K562 (cell line): Measurements from ENCODE around the gene TLE4. TPM values are rescaled to one million over a fixed set of nuclear protein-coding genes. Genes with fewer than 3 reads are reported as not detected.
A peak's percentile ranks its signal among the peaks of the same experiment; 100 is the strongest.

Experiments
- ARID1B ChIP-seq: fragments of 450-650 bp; IDR thresholded peaks from 2 replicates; pipeline ENCODE4 v1.6.1; 2016; ENCODE audit warnings: antibody characterized with exemption, mild to moderate bottlenecking, inconsistent platforms
- BRD9 ChIP-seq: fragments of 450-650 bp; IDR thresholded peaks from 2 replicates; pipeline ENCODE4 v1.6.1; 2018; ENCODE audit warnings: low read depth; ENCODE audit not compliant: partially characterized antibody
- KLF10 ChIP-seq: fragments of 250-450 bp; sonication (Bioruptor Pico); IDR thresholded peaks from 2 replicates; pipeline ENCODE4 v1.6.1; 2021; ENCODE audit warnings: matching md5 sums
- NELFE ChIP-seq: IDR thresholded peaks from 2 replicates; pipeline ENCODE4 v1.6.1; 2011; ENCODE audit warnings: mild to moderate bottlenecking; ENCODE audit not compliant: insufficient read depth, insufficient read length
- NFE2L1 ChIP-seq: fragments of 450-650 bp; IDR thresholded peaks from 2 replicates; pipeline ENCODE4 v1.6.1; 2016; ENCODE audit warnings: missing genetic modification characterization, low read depth, mild to moderate bottlenecking, missing compliant biosample characterization, moderate library complexity, borderline replicate concordance
- POLR2H ChIP-seq: IDR thresholded peaks from 2 replicates; pipeline ENCODE4 v1.6.1; 2016; ENCODE audit warnings: missing genetic modification characterization, low read depth, mild to moderate bottlenecking, control low read depth, missing compliant biosample characterization, moderate library complexity
- SAFB2 ChIP-seq: fragments of 200-400 bp; formaldehyde crosslinking; IDR thresholded peaks from 2 replicates; pipeline ENCODE4 v1.6.1; 2018; ENCODE audit warnings: borderline replicate concordance, low read length, low read depth, moderate library complexity; ENCODE audit not compliant: severe bottlenecking
- SP2 ChIP-seq: IDR thresholded peaks from 2 replicates; pipeline ENCODE4 v1.6.1; 2011; ENCODE audit warnings: mild to moderate bottlenecking, low read depth, low read length, moderate library complexity; ENCODE audit not compliant: poor library complexity, severe bottlenecking; ENCODE audit errors: extremely low read depth
- TFAP4 ChIP-seq: sonication (generic); formaldehyde crosslinking; IDR thresholded peaks from 2 replicates; pipeline ENCODE4 v1.8.0; 2022; ENCODE audit warnings: missing genetic modification reagents, mild to moderate bottlenecking, moderate library complexity, borderline replicate concordance
- ZEB2 ChIP-seq: fragments of 450-650 bp; IDR thresholded peaks from 2 replicates; pipeline ENCODE4 v1.6.1; 2016
- ZFP30 ChIP-seq: fragments of 250-450 bp; sonication (Bioruptor Pico); IDR thresholded peaks from 2 replicates; pipeline ENCODE4 v1.8.0; 2022; ENCODE audit warnings: moderate library complexity, mild to moderate bottlenecking, inconsistent platforms, borderline replicate concordance
- ZKSCAN3 ChIP-seq: fragments of 250-450 bp; sonication (Bioruptor Pico); IDR thresholded peaks from 2 replicates; pipeline ENCODE4 v1.4.0; 2020
- ZNF431 ChIP-seq: sonication (generic); formaldehyde crosslinking; IDR thresholded peaks from 2 replicates; pipeline ENCODE4 v1.8.0; 2022; ENCODE audit warnings: mild to moderate bottlenecking, missing genetic modification reagents
- ZNF639 ChIP-seq, 2 experiments: fragments of 200-800 bp in 1 of 2; sonication (Bioruptor generic) in 1 of 2; sonication (generic) in 1 of 2; formaldehyde crosslinking in 1 of 2; IDR thresholded peaks in 1 of 2; conservative IDR thresholded peaks in 1 of 2; 2 replicates each; pipeline versions ENCODE4 v1.5.0 to v1.6.1; 2016 to 2020; ENCODE audit warnings: missing compliant biosample characterization in 1 of 2, missing genetic modification characterization in 1 of 2, missing genetic modification reagents in 1 of 2
- ZNF780A ChIP-seq: fragments of 250-450 bp; sonication (Bioruptor Pico); IDR thresholded peaks from 2 replicates; pipeline ENCODE4 v1.5.0; 2021; ENCODE audit warnings: mild to moderate bottlenecking
- polyA plus RNA-seq, 8 experiments: library from polyadenylated mRNA; depleted of rRNA in 4 of 8; stranded (reverse) in 5 of 8; unstranded in 3 of 8; fragments of >200 nt; fragmentation: Nextera tagmentation in 2 of 8; fragmentation: Illumina TruSeq in 1 of 8; extraction: Ambion mirVana in 2 of 8; extraction: Trizol in 1 of 8; gene quantifications; 2 replicates each; pipeline versions ENCODE4 v1.2.1 to v1.2.3, GENCODE V29; 2011 to 2014; ENCODE audit warnings: inconsistent platforms in 1 of 8, missing spikeins in 1 of 8
- total RNA-seq, 7 experiments: library from RNA; depleted of rRNA in 6 of 7; stranded (reverse); fragments of >200 nt in 6 of 7; fragmentation: Illumina TruSeq in 2 of 7; extraction: Trizol in 2 of 7; gene quantifications; 2 replicates each; pipeline versions ENCODE4 v1.2.1 to v1.2.3, GENCODE V29; 2011 to 2021; ENCODE audit warnings: low replicate concordance in 1 of 7
- TF ChIP-seq, protein P1 (sequence below): fragments of 200-800 bp; sonication (Bioruptor generic); IDR thresholded peaks from 2 replicates; pipeline ENCODE4 v1.6.1; 2017; ENCODE audit warnings: missing genetic modification characterization, missing compliant biosample characterization
- TF ChIP-seq, protein P2 (sequence below): sonication (generic); formaldehyde crosslinking; IDR thresholded peaks from 2 replicates; pipeline ENCODE4 v1.8.0; 2023; ENCODE audit warnings: missing genetic modification reagents, mild to moderate bottlenecking, borderline replicate concordance

The TLE4 gene
- total and polyA plus RNA-seq, 9 of the 15 experiments (the other 6 are each of a cell fraction or from before 2014, with no cell fraction given), result 1.1 to 8.8 (median 5.7) TPM

DNA sequence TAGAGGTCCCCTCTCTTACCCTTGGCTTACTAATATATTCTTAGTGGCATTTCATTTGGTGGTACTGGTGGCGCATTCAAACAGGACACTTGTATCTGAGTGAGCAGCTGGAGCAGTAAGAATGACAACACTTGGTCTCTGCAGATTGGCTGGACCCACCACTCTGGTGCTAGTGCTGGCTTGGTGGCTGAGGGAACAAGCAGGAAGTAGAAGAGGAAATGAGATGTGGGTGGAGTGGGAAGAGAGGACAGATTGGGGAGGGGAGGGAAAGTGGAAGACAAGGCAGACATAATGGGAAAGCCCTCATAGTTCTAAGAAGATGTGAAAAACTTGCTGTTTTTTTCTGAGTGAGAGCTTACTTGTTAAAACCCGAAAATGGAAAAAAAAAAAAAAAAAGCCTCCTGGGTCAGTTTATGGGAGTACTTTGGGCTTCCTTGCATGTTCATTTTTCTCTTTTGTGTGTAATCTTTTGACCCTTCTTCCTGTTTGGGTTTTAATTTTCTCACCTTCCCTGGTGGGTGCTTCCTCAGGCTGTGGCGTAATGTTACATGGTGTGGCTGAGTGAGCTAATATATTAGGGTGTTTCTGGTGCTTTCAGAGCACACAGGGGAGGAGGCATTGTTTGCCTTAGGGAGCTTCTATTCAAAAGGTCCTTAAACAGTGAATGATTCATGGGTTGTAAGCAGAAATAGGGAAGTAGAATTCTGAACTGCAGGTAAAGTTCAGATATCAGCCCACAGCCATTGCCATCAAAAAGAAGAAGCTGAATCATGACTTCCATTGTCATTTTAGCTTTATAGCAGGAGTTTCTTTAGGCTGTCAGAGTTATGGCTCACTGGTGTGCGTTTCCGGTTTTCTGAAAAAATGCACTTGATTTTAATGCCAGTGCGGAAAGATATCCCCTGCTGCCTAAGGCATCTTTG, 52.3 kb downstream of the TLE4 start (continued):
- TF ChIP-seq TFAP4 (peak; percentile 37; the same call in 1 of the 2 replicates), KLF10 (CRISPR knock-in tag) (no peak), NFE2L1 (tag) (no peak), ZNF780A (CRISPR knock-in tag) (no peak), ZNF639 (CRISPR knock-in tag; conservative IDR thresholded peaks at IDR 0.05 in 1 of 2, IDR thresholded peaks at IDR 0.05 in 1 of 2) (no peak), ZEB2 (peak; percentile 24; the same call in 1 of the 2 replicates), ZKSCAN3 (CRISPR knock-in tag) (no peak), ARID1B (0 out of 2 replicates have a peak, but pooled peaks have one; percentile 14), BRD9 (no peak), SAFB2 (no peak), NELFE (no peak), SP2 (no peak), ZFP30 (CRISPR knock-in tag) (no peak), ZNF431 (CRISPR knock-in tag) (no peak), POLR2H (no peak)
- TF ChIP-seq, protein P1, sequence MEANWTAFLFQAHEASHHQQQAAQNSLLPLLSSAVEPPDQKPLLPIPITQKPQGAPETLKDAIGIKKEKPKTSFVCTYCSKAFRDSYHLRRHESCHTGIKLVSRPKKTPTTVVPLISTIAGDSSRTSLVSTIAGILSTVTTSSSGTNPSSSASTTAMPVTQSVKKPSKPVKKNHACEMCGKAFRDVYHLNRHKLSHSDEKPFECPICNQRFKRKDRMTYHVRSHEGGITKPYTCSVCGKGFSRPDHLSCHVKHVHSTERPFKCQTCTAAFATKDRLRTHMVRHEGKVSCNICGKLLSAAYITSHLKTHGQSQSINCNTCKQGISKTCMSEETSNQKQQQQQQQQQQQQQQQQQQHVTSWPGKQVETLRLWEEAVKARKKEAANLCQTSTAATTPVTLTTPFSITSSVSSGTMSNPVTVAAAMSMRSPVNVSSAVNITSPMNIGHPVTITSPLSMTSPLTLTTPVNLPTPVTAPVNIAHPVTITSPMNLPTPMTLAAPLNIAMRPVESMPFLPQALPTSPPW (CRISPR knock-in tag), result no peak
- TF ChIP-seq, protein P2, sequence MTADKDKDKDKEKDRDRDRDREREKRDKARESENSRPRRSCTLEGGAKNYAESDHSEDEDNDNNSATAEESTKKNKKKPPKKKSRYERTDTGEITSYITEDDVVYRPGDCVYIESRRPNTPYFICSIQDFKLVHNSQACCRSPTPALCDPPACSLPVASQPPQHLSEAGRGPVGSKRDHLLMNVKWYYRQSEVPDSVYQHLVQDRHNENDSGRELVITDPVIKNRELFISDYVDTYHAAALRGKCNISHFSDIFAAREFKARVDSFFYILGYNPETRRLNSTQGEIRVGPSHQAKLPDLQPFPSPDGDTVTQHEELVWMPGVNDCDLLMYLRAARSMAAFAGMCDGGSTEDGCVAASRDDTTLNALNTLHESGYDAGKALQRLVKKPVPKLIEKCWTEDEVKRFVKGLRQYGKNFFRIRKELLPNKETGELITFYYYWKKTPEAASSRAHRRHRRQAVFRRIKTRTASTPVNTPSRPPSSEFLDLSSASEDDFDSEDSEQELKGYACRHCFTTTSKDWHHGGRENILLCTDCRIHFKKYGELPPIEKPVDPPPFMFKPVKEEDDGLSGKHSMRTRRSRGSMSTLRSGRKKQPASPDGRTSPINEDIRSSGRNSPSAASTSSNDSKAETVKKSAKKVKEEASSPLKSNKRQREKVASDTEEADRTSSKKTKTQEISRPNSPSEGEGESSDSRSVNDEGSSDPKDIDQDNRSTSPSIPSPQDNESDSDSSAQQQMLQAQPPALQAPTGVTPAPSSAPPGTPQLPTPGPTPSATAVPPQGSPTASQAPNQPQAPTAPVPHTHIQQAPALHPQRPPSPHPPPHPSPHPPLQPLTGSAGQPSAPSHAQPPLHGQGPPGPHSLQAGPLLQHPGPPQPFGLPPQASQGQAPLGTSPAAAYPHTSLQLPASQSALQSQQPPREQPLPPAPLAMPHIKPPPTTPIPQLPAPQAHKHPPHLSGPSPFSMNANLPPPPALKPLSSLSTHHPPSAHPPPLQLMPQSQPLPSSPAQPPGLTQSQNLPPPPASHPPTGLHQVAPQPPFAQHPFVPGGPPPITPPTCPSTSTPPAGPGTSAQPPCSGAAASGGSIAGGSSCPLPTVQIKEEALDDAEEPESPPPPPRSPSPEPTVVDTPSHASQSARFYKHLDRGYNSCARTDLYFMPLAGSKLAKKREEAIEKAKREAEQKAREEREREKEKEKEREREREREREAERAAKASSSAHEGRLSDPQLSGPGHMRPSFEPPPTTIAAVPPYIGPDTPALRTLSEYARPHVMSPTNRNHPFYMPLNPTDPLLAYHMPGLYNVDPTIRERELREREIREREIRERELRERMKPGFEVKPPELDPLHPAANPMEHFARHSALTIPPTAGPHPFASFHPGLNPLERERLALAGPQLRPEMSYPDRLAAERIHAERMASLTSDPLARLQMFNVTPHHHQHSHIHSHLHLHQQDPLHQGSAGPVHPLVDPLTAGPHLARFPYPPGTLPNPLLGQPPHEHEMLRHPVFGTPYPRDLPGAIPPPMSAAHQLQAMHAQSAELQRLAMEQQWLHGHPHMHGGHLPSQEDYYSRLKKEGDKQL (CRISPR knock-in tag), result no peak
